Transverse colon (tissue), 4 donors: ENCODE results near the gene LRRC8A. TPM values are rescaled to one million over a fixed set of nuclear protein-coding genes. Genes with fewer than 3 reads are reported as not detected.
A peak's percentile ranks its signal among the peaks of the same experiment; 100 is the strongest.

Experiments used
- DNase-seq: peaks from one replicate; pipeline ENCODE4 v3.0.0-alpha.2; 2019
- H3K27ac ChIP-seq, 4 donors: fragments of 200-600 bp; sonication (generic); 2 replicates each; pipeline ENCODE4 v1.5.1; 2016 to 2018; ENCODE audit warnings: inconsistent platforms in 4 of 4
- H3K27me3 ChIP-seq: fragments of 200-600 bp; sonication (generic); 2 replicates; pipeline ENCODE4 v1.5.1; 2017; ENCODE audit warnings: inconsistent platforms
- H3K36me3 ChIP-seq, 4 donors: fragments of 200-600 bp; sonication (generic); 2 replicates each; pipeline ENCODE4 v1.5.1; 2017 to 2019; ENCODE audit warnings: inconsistent platforms in 4 of 4
- H3K4me1 ChIP-seq, 4 donors: fragments of 200-600 bp; sonication (generic); 2 replicates each; pipeline ENCODE4 v1.5.1; 2017 to 2020; ENCODE audit warnings: inconsistent platforms in 4 of 4
- H3K4me3 ChIP-seq, 4 donors: fragments of 200-600 bp; sonication (generic); 1 replicate in 1 of 4; 2 replicates in 3 of 4; pipeline versions ENCODE4 v1.5.1 to v1.6.1; 2017 to 2019; ENCODE audit warnings: inconsistent platforms in 4 of 4
- H3K9me3 ChIP-seq, 2 donors: fragments of 200-600 bp; sonication (generic); 2 replicates each; pipeline ENCODE4 v1.5.1; 2017 to 2019; ENCODE audit warnings: inconsistent platforms in 2 of 2
- CTCF ChIP-seq, 5 experiments: fragments of 200-600 bp in 3 of 5; fragments of 450-650 bp in 2 of 5; sonication (generic) in 3 of 5; IDR thresholded peaks; 1 replicate in 2 of 5; 2 replicates in 3 of 5; pipeline ENCODE4 v1.5.1; 2016 to 2017; ENCODE audit warnings: antibody characterized with exemption in 5 of 5, inconsistent platforms in 3 of 5, mild to moderate bottlenecking in 2 of 5, moderate library complexity in 1 of 5
- EP300 ChIP-seq: sonication (generic); formaldehyde crosslinking; IDR thresholded peaks from one replicate; pipeline ENCODE4 v1.6.1; 2017; ENCODE audit warnings: antibody characterized with exemption, low read depth
- POLR2A ChIP-seq: fragments of 450-650 bp; IDR thresholded peaks from one replicate; pipeline ENCODE4 v1.6.1; 2016; ENCODE audit warnings: antibody characterized with exemption, mild to moderate bottlenecking, moderate library complexity
- POLR2AphosphoS5 ChIP-seq, 3 donors: sonication (generic); formaldehyde crosslinking; IDR thresholded peaks; one replicate each; pipeline ENCODE4 v1.6.1; 2016; ENCODE audit warnings: antibody characterized with exemption in 3 of 3
- WGBS, 2 donors: methylation state at CpG; one replicate each; pipeline ENCODE4 v1.1.5; 2018; ENCODE audit warnings: low coverage in 1 of 2; 5-methylcytosine and 5-hydroxymethylcytosine counted together
- in situ Hi-C, 4 donors: fragments of 200-750 bp; cut with MboI; loops; one replicate each; pipeline versions ENCODE4 v1.15.0 to v1.15.1; 2017; ENCODE audit warnings: low sequenced_read_pairs in 3 of 4, low pct_ligation_motif_present in 1 of 4, low pct_unique_long_range_greater_than_20kb in 1 of 4
- intact Hi-C: fragments of 100-400 bp; cut with DNase I; formaldehyde crosslinking; loops from one replicate; pipeline ENCODE4 v1.15.1; 2023; ENCODE audit warnings: low total_unique reads
- total RNA-seq, 4 donors: library from RNA; depleted of rRNA; stranded (reverse); fragments of >200 nt; gene quantifications; one replicate each; pipeline ENCODE4 v1.1.0, GENCODE V29; 2016

LRRC8A gene
- total RNA-seq, 4 donors from 2014 or later = 29.4 to 116 (median 35.5) TPM

- no peaks in the 10 kb centered on the region for H3K9me3 ChIP-seq
- DNase-seq = no peak
- no peaks in the 10 kb centered on the region for H3K27me3 ChIP-seq
- no peak overlapping the region for H3K4me3 ChIP-seq
- intact Hi-C loops = no loop called here
- TF ChIP-seq EP300 (no peak), CTCF (IDR thresholded peaks at IDR 0.05) (no peak), POLR2AphosphoS5 (IDR thresholded peaks at IDR 0.05) (no peak), POLR2A (no peak)
- H3K27ac ChIP-seq = peak overlapping the region; percentile 7 to 98 (median 40)
- H3K4me1 ChIP-seq = peaks cover 16 to 60% (median 33%) of the 10 kb centered on the region in 4 donors
- peaks cover 0 to 8% (median 0%) of the 10 kb centered on the region in 4 donors for H3K36me3 ChIP-seq
- in situ Hi-C loops = no loop called here
- WGBS, 2 donors = 75 to 87% methylated on average over 6 to 13 of the region's 13 CpGs
These were observed 4.4 kb downstream of the LRRC8A start for GRCh38 chr9:128886211-128886891.

GRCh38 chr9:128887049-128887448 lies 5.1 kb downstream of the LRRC8A start:
- DNase-seq = no peak
- in situ Hi-C loops (no loop called here), intact Hi-C loops (no loop called here)
- H3K9me3 ChIP-seq = no peaks in the 10 kb centered on the region
- H3K27ac ChIP-seq = peak overlapping the region; percentile 28 to 98 (median 46)
- peaks cover 0 to 8% (median 0%) of the 10 kb centered on the region in 4 donors for H3K36me3 ChIP-seq
- no peak overlapping the region for H3K4me3 ChIP-seq
- H3K27me3 ChIP-seq = no peaks in the 10 kb centered on the region
- TF ChIP-seq POLR2AphosphoS5 (IDR thresholded peaks at IDR 0.05) (no peak), POLR2A (no peak), EP300 (no peak), CTCF (IDR thresholded peaks at IDR 0.05) (no peak)
- 94 to 100% methylated on average over 2 to 3 of the region's 3 CpGs for WGBS, 2 donors
- peaks cover 23 to 67% (median 40%) of the 10 kb centered on the region in 4 donors for H3K4me1 ChIP-seq

- Histone ChIP-seq H3K27me3 (no peaks in the 10 kb centered on the region), H3K4me3 (no peak overlapping the region), H3K4me1 (peaks cover 32 to 75% (median 46%) of the 10 kb centered on the region in 4 donors), H3K27ac (peak overlapping the region; percentile 11 to 51 (median 28)), H3K36me3 (peaks cover 0 to 8% (median 0%) of the 10 kb centered on the region in 4 donors), H3K9me3 (no peaks in the 10 kb centered on the region)
- DNase-seq = no peak
- intact Hi-C loops = no loop called here
- TF ChIP-seq EP300 (no peak), POLR2AphosphoS5 (IDR thresholded peaks at IDR 0.05) (no peak), CTCF (IDR thresholded peaks at IDR 0.05) (no peak), POLR2A (no peak)
- 69% methylated on average over 9 of the region's 9 CpGs; no CpG with 5 or more reads in 1 of the 2 donors for WGBS, 2 donors
- in situ Hi-C loops = no loop called here
These were observed 6.0 kb downstream of the LRRC8A start for GRCh38 chr9:128887914-128888350.

GRCh38 chr9:128891321-128892220 lies 9.6 kb downstream of the LRRC8A start:
- Histone ChIP-seq H3K4me3 (no peak overlapping the region), H3K9me3 (no peaks in the 10 kb centered on the region), H3K27me3 (no peaks in the 10 kb centered on the region), H3K27ac (peak overlapping the region; percentile 84 to 87 (median 86)), H3K4me1 (peaks cover 25 to 49% (median 33%) of the 10 kb centered on the region in 4 donors), H3K36me3 (peaks cover 0 to 11% (median 0%) of the 10 kb centered on the region in 4 donors)
- in situ Hi-C loops (no loop called here), intact Hi-C loops (no loop called here)
- 70 to 78% methylated on average over 2 to 15 of the region's 15 CpGs for WGBS, 2 donors
- DNase-seq = no peak
- TF ChIP-seq CTCF (IDR thresholded peaks at IDR 0.05) (no peak), POLR2A (no peak), EP300 (no peak), POLR2AphosphoS5 (IDR thresholded peaks at IDR 0.05) (no peak)
